Measurements from ENCODE around the gene PIGS. TPM values are rescaled to one million over a fixed set of nuclear protein-coding genes. Genes with fewer than 3 reads are reported as not detected.

PIGS gene
- total and polyA plus RNA-seq, 7 donors, result 17.2 to 66.3 (median 33.7) TPM

GRCh38 chr17:28549236-28550132 is 21.8 kb downstream of the PIGS start:
- H3K4me1 ChIP-seq, result peaks cover 0 to 30% (median 20%) of the 10 kb centered on the region in 4 donors
- intact Hi-C loops (cut with DNase I), result loop anchor here (5.0 kb wide), 2 partner anchors 48 to 63 kb away; partner anchors contain the start of genes RSKR and SPAG5

GRCh38 chr17:28548417-28549130 is 22.8 kb downstream of the PIGS start:
- no peak overlapping the region for H3K27ac ChIP-seq
- TF ChIP-seq POLR2A (IDR thresholded peaks at IDR 0.05) (no peak), CTCF (IDR thresholded peaks at IDR 0.05) (no peak), EP300 (IDR thresholded peaks at IDR 0.05) (no peak), POLR2AphosphoS5 (IDR thresholded peaks at IDR 0.05) (no peak)
- H3K9me3 ChIP-seq, result no peaks in the 10 kb centered on the region
- H3K36me3 ChIP-seq, result peaks cover under 1 to 13% (median 5%) of the 10 kb centered on the region in 4 donors
- intact Hi-C loops (cut with DNase I), result no loop called here
- DNase-seq, result no peak
- H3K4me3 ChIP-seq, result no peak overlapping the region
- no peaks in the 10 kb centered on the region for H3K27me3 ChIP-seq
- peaks cover 0 to 30% (median 20%) of the 10 kb centered on the region in 4 donors for H3K4me1 ChIP-seq
- WGBS, 2 donors, result 83 to 88% methylated on average over 6 of the region's 6 CpGs

More at GRCh38 chr17:28549236-28550132, 21.8 kb downstream of the PIGS start:
- Histone ChIP-seq H3K4me3 (no peak overlapping the region), H3K27ac (no peak overlapping the region), H3K9me3 (no peaks in the 10 kb centered on the region), H3K27me3 (no peaks in the 10 kb centered on the region), H3K36me3 (peaks cover 8 to 22% (median 14%) of the 10 kb centered on the region in 4 donors)
- DNase-seq, result no peak
- WGBS, 2 donors, result 59 to 80% methylated on average over 3 of the region's 3 CpGs
- TF ChIP-seq CTCF (IDR thresholded peaks at IDR 0.05) (no peak), POLR2A (IDR thresholded peaks at IDR 0.05) (no peak), EP300 (IDR thresholded peaks at IDR 0.05) (no peak), POLR2AphosphoS5 (IDR thresholded peaks at IDR 0.05) (no peak)

- Histone ChIP-seq H3K4me3 (no peak overlapping the region), H3K27me3 (no peaks in the 10 kb centered on the region), H3K9me3 (no peaks in the 10 kb centered on the region), H3K4me1 (peaks cover 0 to 29% (median 19%) of the 10 kb centered on the region in 4 donors), H3K27ac (no peak overlapping the region), H3K36me3 (peaks cover 0 to 11% (median 3%) of the 10 kb centered on the region in 4 donors)
- 57 to 63% methylated on average over 26 of the region's 26 CpGs for WGBS, 2 donors
- peak; percentile 79 for DNase-seq
- TF ChIP-seq POLR2A (IDR thresholded peaks at IDR 0.05), result no peak
- peak; percentile 36 to 85 (median 76) for TF ChIP-seq CTCF (IDR thresholded peaks at IDR 0.05)
- intact Hi-C loops (cut with DNase I), result no loop called here
These were observed 23.5 kb downstream of the PIGS start for GRCh38 chr17:28547623-28548416.

GRCh38 chr17:28547096-28547622 is 24.2 kb downstream of the PIGS start:
- no peak overlapping the region for H3K27ac ChIP-seq
- intact Hi-C loops (cut with DNase I), result no loop called here
- H3K36me3 ChIP-seq, result peaks cover 0 to 11% (median 3%) of the 10 kb centered on the region in 4 donors
- no peak for TF ChIP-seq CTCF (IDR thresholded peaks at IDR 0.05)
- TF ChIP-seq POLR2A (IDR thresholded peaks at IDR 0.05), result no peak
- 80 to 85% methylated on average over 14 of the region's 14 CpGs for WGBS, 2 donors
- H3K4me1 ChIP-seq, result peaks cover 0 to 23% (median 14%) of the 10 kb centered on the region in 4 donors
- no peaks in the 10 kb centered on the region for H3K9me3 ChIP-seq
- no peaks in the 10 kb centered on the region for H3K27me3 ChIP-seq
- no peak for DNase-seq
- H3K4me3 ChIP-seq, result no peak overlapping the region

Data from sigmoid colon (tissue), 7 donors.